ENCODE data around the gene TDRD12. TPM values are rescaled to one million over a fixed set of nuclear protein-coding genes. Genes with fewer than 3 reads are reported as not detected.
"Not testable (repeated sequence)": the region's sequence is repeated elsewhere in the genome, so short reads cannot be mapped to it uniquely, and the experiment has no call there.

TDRD12 gene
- total RNA-seq, 5 donors from 2014 or later (not counting 1 experiment from before 2014, with no cell fraction given): 0.36 to 1.0 (median 0.63) TPM

DNA sequence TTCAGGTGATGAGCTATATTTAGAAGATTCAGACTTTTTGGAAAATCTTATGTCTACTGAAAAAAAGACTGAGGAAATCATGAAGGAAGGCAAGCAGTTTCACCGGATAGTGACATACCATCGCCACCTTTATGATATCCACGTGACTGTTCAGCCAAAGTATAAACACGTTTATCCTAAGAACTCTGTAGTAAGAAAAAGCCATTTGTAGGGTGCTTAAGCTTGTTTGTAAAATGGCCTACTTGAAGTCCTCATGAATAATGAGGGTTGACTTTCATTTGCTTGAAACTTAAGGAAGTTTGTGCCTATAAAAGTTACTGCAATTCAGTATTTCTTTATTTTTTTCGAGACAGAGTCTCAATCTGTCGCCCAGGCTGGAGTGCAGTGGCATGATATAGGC, 7.8 kb upstream of the TDRD12 start:
- peaks cover 0 to 24% of the 10 kb centered on the region in 2 donors for H3K36me3 ChIP-seq (ENCODE audit: control insufficient read depth in 2 of 2, extremely low read depth in 1 of 2, insufficient read depth in 1 of 2, low read length in 1 of 2)
- ATAC-seq (replicated peaks in 1 of 4) (no peak), DNase-seq (no peak)
- Mint-ChIP-seq H3K9me3 (no peaks in the 10 kb centered on the region), H3K27ac (no peak overlapping the region), H3K4me3 (no peak overlapping the region), H3K36me3 (peaks cover 27% of the 10 kb centered on the region), H3K27me3 (no peaks in the 10 kb centered on the region), H3K4me1 (peaks cover 10 to 19% (median 19%) of the 10 kb centered on the region in 3 donors)
- POLR2A ChIA-PET: no interaction called here
- H3K27ac ChIP-seq (ENCODE audit: low read length): no peak overlapping the region
- CTCF ChIA-PET: no interaction called here
- no peaks in the 10 kb centered on the region for H3K27me3 ChIP-seq (replicated peaks in 1 of 2; ENCODE audit: control insufficient read depth in 2 of 2, extremely low read depth in 1 of 2, insufficient read depth in 2 of 2, low read length in 1 of 2)
- H3K9me3 ChIP-seq: no peaks in the 10 kb centered on the region
- H3K4me3 ChIP-seq (ENCODE audit: control insufficient read depth in 1 of 2, extremely low read depth in 1 of 2, low read length in 1 of 2): no peak overlapping the region
- H3K4me1 ChIP-seq (ENCODE audit: control insufficient read depth in 1 of 2, extremely low read depth in 1 of 2, insufficient read depth in 2 of 2, low read length in 2 of 2): peaks cover 0 to 12% of the 10 kb centered on the region in 2 experiments
- 94% methylated on average over 5 of the region's 6 CpGs for WGBS (ENCODE audit: insufficient coverage)

DNA sequence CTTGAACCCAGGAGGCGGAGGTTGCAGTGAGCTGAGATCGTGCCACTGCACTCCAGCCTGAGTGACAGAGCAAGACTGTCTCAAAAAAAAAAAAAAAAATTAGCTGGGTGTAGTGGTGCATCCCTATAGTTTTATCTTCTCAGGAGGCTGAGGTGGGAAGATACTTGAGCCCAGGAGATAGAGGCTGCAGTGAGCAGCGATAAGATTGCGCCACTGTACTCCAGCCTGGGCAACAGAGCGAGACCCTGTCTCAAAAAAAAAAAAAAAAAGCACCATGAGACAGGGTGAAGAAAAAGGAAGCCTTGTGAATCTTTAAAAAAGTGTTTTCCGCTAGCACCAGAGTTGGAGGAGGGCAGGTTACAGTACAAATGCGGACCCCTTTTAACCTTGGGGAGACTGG, 3.4 kb upstream of the TDRD12 start:
- WGBS (ENCODE audit: insufficient coverage): 100% methylated on average over 2 of the region's 7 CpGs
- POLR2A ChIA-PET: interaction anchor here in 1 of 2 donors (0.6 kb wide), 1 partner anchor 132 kb away, joined by 3 read pairs; no protein-coding TSS in a partner anchor
- peaks cover 17% of the 10 kb centered on the region for H3K36me3 Mint-ChIP-seq
- ATAC-seq (replicated peaks in 1 of 4); H3K4me1 ChIP-seq (ENCODE audit: control insufficient read depth in 1 of 2, extremely low read depth in 1 of 2, insufficient read depth in 2 of 2, low read length in 2 of 2); DNase-seq; H3K9me3 Mint-ChIP-seq; H3K27ac Mint-ChIP-seq; H3K9me3 ChIP-seq; H3K27me3 Mint-ChIP-seq; H3K4me3 Mint-ChIP-seq; H3K27ac ChIP-seq (ENCODE audit: low read length); H3K4me1 Mint-ChIP-seq; H3K27me3 ChIP-seq (replicated peaks in 1 of 2; ENCODE audit: control insufficient read depth in 2 of 2, extremely low read depth in 1 of 2, insufficient read depth in 2 of 2, low read length in 1 of 2); CTCF ChIA-PET; H3K4me3 ChIP-seq (ENCODE audit: control insufficient read depth in 1 of 2, extremely low read depth in 1 of 2, low read length in 1 of 2): not testable (repeated sequence)
- peaks cover 0 to 15% of the 10 kb centered on the region in 2 donors for H3K36me3 ChIP-seq (ENCODE audit: control insufficient read depth in 2 of 2, extremely low read depth in 1 of 2, insufficient read depth in 1 of 2, low read length in 1 of 2)

DNA sequence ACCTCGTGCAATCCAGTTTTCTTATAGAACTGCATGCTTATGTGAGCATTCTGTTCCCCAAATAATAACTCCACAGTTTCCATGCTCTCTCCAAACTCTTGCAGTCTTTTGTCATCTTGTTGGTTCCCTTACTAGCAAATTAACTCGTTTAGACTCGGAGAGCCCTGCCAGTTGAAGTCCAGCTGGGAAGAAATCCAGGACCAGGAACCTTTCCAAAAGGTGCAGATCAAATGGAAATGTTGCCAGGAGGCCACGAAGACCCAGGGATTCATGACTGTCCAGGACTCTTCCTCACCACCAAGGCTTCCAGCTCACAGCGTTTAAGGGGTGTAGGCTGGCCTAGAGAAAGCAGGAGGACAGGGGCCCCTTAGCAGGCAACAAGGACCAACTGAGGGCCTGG, 2.1 kb upstream of the TDRD12 start:
- no peaks in the 10 kb centered on the region for H3K4me1 Mint-ChIP-seq
- no CpG with 5 or more reads among the region's 5 CpGs for WGBS (ENCODE audit: insufficient coverage)
- H3K27me3 ChIP-seq (replicated peaks in 1 of 2; ENCODE audit: control insufficient read depth in 2 of 2, extremely low read depth in 1 of 2, insufficient read depth in 2 of 2, low read length in 1 of 2): no peaks in the 10 kb centered on the region
- POLR2A ChIA-PET: no interaction called here
- no peak for DNase-seq
- ATAC-seq (replicated peaks in 1 of 4): no peak
- H3K4me3 Mint-ChIP-seq: no peak overlapping the region
- H3K36me3 ChIP-seq (ENCODE audit: control insufficient read depth in 2 of 2, extremely low read depth in 1 of 2, insufficient read depth in 1 of 2, low read length in 1 of 2): peaks cover 0 to 10% of the 10 kb centered on the region in 2 donors
- H3K4me3 ChIP-seq (ENCODE audit: control insufficient read depth in 1 of 2, extremely low read depth in 1 of 2, low read length in 1 of 2): no peak overlapping the region
- no peaks in the 10 kb centered on the region for H3K9me3 ChIP-seq
- H3K27ac ChIP-seq (ENCODE audit: low read length): no peak overlapping the region
- no peaks in the 10 kb centered on the region for H3K27me3 Mint-ChIP-seq
- CTCF ChIA-PET: no interaction called here
- no peak overlapping the region for H3K27ac Mint-ChIP-seq
- H3K9me3 Mint-ChIP-seq: no peaks in the 10 kb centered on the region
- H3K36me3 Mint-ChIP-seq: peaks cover 16% of the 10 kb centered on the region
- no peaks in the 10 kb centered on the region for H3K4me1 ChIP-seq (ENCODE audit: control insufficient read depth in 1 of 2, extremely low read depth in 1 of 2, insufficient read depth in 2 of 2, low read length in 2 of 2)

DNA sequence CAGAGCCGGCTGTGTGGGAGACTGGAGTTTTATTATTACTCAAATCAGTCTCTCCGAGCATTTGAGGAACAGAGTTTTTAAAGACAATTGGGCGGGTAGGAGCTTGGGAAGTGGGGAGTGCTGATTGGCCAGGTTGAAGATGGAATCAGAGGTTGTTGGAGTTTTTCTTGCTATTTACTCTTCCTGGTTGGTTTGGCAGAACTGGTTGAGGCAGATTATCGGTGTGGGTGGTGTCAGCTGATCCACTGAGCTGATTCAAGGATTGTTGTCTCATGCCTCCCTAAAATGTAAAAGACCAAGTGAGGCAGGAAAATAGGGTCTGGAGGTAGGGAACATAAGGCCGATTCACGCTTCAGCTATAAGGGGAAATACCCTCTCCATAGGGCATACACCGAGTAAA, 1.3 kb upstream of the TDRD12 start:
- Histone ChIP-seq H3K27ac (ENCODE audit: low read length) (no peak overlapping the region), H3K27me3 (replicated peaks in 1 of 2; ENCODE audit: control insufficient read depth in 2 of 2, extremely low read depth in 1 of 2, insufficient read depth in 2 of 2, low read length in 1 of 2) (no peaks in the 10 kb centered on the region), H3K4me3 (ENCODE audit: control insufficient read depth in 1 of 2, extremely low read depth in 1 of 2, low read length in 1 of 2) (no peak overlapping the region), H3K36me3 (ENCODE audit: control insufficient read depth in 2 of 2, extremely low read depth in 1 of 2, insufficient read depth in 1 of 2, low read length in 1 of 2) (peaks cover 0 to 4% of the 10 kb centered on the region in 2 donors), H3K4me1 (ENCODE audit: control insufficient read depth in 1 of 2, extremely low read depth in 1 of 2, insufficient read depth in 2 of 2, low read length in 2 of 2) (no peaks in the 10 kb centered on the region), H3K9me3 (no peaks in the 10 kb centered on the region)
- Mint-ChIP-seq H3K36me3 (peaks cover 12% of the 10 kb centered on the region), H3K9me3 (no peaks in the 10 kb centered on the region), H3K4me3 (no peak overlapping the region), H3K4me1 (no peaks in the 10 kb centered on the region), H3K27ac (no peak overlapping the region), H3K27me3 (no peaks in the 10 kb centered on the region)
- 97% methylated on average over 5 of the region's 7 CpGs for WGBS (ENCODE audit: insufficient coverage)
- CTCF ChIA-PET: no interaction called here
- no peak for DNase-seq
- POLR2A ChIA-PET: no interaction called here
- no peak for ATAC-seq (replicated peaks in 1 of 4)

DNA sequence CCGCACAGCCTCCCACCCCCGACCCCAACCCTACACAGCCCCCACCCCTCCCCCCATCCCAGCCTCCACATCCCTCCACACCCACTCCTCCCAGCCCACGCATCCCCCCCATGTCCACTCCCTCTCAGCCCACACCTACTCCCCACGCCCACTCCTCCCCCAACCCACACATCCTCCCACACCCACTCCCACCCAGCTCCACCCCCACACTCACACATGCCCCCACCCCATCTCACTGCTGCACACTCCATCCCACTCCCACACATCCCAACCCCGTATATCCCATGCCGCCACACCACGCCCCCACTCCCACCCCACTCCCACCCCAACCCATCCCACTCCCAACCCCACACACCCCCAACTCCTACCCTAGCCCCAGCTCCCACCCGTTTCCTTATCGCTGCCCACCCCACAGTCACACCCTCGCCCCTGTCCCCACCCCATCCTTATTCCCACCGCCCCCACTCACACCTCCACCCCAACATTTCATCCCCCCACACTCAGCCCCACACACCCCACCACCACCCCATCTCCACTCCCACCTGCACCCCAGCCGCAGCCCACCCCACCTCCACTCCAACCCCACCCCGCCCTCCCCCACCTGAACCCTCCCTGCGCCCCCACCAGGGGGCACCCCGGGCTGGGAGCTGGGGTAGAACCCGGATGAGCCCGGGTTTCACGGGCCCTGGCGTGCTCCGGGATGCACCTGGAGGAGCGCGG, 809 bp downstream of the TDRD12 start:
- Mint-ChIP-seq H3K9me3 (no peaks in the 10 kb centered on the region), H3K4me1 (no peaks in the 10 kb centered on the region), H3K27ac (no peak overlapping the region), H3K4me3 (no peak overlapping the region), H3K36me3 (peaks cover 4% of the 10 kb centered on the region), H3K27me3 (no peaks in the 10 kb centered on the region)
- 95% methylated on average over 12 of the region's 22 CpGs for WGBS (ENCODE audit: insufficient coverage)
- ChIA-PET CTCF (no interaction called here), POLR2A (no interaction called here)
- no peaks in the 10 kb centered on the region for H3K27me3 ChIP-seq (replicated peaks in 1 of 2; ENCODE audit: control insufficient read depth in 2 of 2, extremely low read depth in 1 of 2, insufficient read depth in 2 of 2, low read length in 1 of 2)
- ATAC-seq (replicated peaks in 1 of 4): no peak
- H3K9me3 ChIP-seq: no peaks in the 10 kb centered on the region
- H3K4me3 ChIP-seq (ENCODE audit: control insufficient read depth in 1 of 2, extremely low read depth in 1 of 2, low read length in 1 of 2): no peak overlapping the region
- no peaks in the 10 kb centered on the region for H3K36me3 ChIP-seq (ENCODE audit: control insufficient read depth in 2 of 2, extremely low read depth in 1 of 2, insufficient read depth in 1 of 2, low read length in 1 of 2)
- no peaks in the 10 kb centered on the region for H3K4me1 ChIP-seq (ENCODE audit: control insufficient read depth in 1 of 2, extremely low read depth in 1 of 2, insufficient read depth in 2 of 2, low read length in 2 of 2)
- no peak overlapping the region for H3K27ac ChIP-seq (ENCODE audit: low read length)
- DNase-seq: no peak

DNA sequence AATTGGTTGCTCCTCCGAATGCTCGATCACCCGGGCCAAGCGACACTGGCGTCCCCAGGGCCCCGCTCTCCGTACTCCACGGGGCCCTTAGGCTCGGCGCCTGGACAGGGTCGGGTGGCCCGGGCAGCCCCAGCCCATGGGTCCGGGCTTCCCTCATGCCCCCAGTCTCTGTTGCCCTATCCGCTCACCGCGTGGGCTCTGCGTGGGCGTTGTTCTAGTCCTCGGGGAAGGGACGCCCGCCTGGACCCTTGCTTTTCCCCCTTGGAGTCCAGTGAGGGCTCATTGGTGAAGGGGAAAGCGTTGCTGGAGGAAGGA, 1.3 kb downstream of the TDRD12 start:
- Mint-ChIP-seq H3K27me3 (no peaks in the 10 kb centered on the region), H3K27ac (no peak overlapping the region), H3K9me3 (peaks cover 0 to 4% (median 0%) of the 10 kb centered on the region in 3 donors), H3K4me1 (no peaks in the 10 kb centered on the region), H3K4me3 (no peak overlapping the region), H3K36me3 (peaks cover 3% of the 10 kb centered on the region)
- Histone ChIP-seq H3K9me3 (no peaks in the 10 kb centered on the region), H3K4me3 (ENCODE audit: control insufficient read depth in 1 of 2, extremely low read depth in 1 of 2, low read length in 1 of 2) (no peak overlapping the region), H3K36me3 (ENCODE audit: control insufficient read depth in 2 of 2, extremely low read depth in 1 of 2, insufficient read depth in 1 of 2, low read length in 1 of 2) (no peaks in the 10 kb centered on the region), H3K4me1 (ENCODE audit: control insufficient read depth in 1 of 2, extremely low read depth in 1 of 2, insufficient read depth in 2 of 2, low read length in 2 of 2) (no peaks in the 10 kb centered on the region), H3K27me3 (replicated peaks in 1 of 2; ENCODE audit: control insufficient read depth in 2 of 2, extremely low read depth in 1 of 2, insufficient read depth in 2 of 2, low read length in 1 of 2) (no peaks in the 10 kb centered on the region), H3K27ac (ENCODE audit: low read length) (no peak overlapping the region)
- WGBS (ENCODE audit: insufficient coverage): 94% methylated on average over 19 of the region's 22 CpGs
- no peak for ATAC-seq (replicated peaks in 1 of 4)
- ChIA-PET POLR2A (no interaction called here), CTCF (no interaction called here)
- DNase-seq: no peak

DNA sequence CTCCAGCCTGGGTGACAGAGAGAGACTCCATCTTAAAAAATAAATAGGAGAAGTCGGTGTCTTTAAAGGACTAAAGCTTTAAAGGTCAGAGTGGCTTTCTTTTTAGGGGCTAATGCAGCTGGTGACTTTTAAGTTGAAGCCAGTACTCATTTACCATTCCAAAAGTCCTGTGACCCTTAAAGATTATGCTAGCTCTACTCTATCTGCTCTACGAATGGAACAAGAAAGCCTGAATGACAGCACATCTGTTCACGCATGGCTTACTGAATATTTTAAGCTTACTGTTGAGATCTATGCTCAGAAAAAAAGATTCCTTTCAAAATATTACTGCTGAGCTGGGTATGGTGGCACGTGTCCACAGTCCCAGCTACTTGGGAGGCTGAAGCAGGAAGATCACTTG, 16.4 kb downstream of the TDRD12 start:
- WGBS (ENCODE audit: insufficient coverage): 57% methylated on average over 1 of the region's 4 CpGs
- DNase-seq: no peak
- Mint-ChIP-seq H3K9me3 (no peaks in the 10 kb centered on the region), H3K36me3 (no peaks in the 10 kb centered on the region), H3K4me1 (no peaks in the 10 kb centered on the region), H3K27me3 (peaks cover 16 to 35% of the 10 kb centered on the region in 2 donors), H3K27ac (no peak overlapping the region), H3K4me3 (no peak overlapping the region)
- CTCF ChIA-PET: no interaction called here
- Histone ChIP-seq H3K9me3 (no peaks in the 10 kb centered on the region), H3K4me3 (ENCODE audit: control insufficient read depth in 1 of 2, extremely low read depth in 1 of 2, low read length in 1 of 2) (no peak overlapping the region), H3K27me3 (replicated peaks in 1 of 2; ENCODE audit: control insufficient read depth in 2 of 2, extremely low read depth in 1 of 2, insufficient read depth in 2 of 2, low read length in 1 of 2) (peaks cover 0 to 33% of the 10 kb centered on the region in 2 experiments), H3K4me1 (ENCODE audit: control insufficient read depth in 1 of 2, extremely low read depth in 1 of 2, insufficient read depth in 2 of 2, low read length in 2 of 2) (no peaks in the 10 kb centered on the region), H3K36me3 (ENCODE audit: control insufficient read depth in 2 of 2, extremely low read depth in 1 of 2, insufficient read depth in 1 of 2, low read length in 1 of 2) (no peaks in the 10 kb centered on the region), H3K27ac (ENCODE audit: low read length) (no peak overlapping the region)
- POLR2A ChIA-PET: no interaction called here
- ATAC-seq (replicated peaks in 1 of 4): no peak

Measured in T-cell (primary cell).